NOMO-1 treated with DMSO at 0.1 percent for 48 hours (cell line): ENCODE data around the gene FCF1.

Source experiments
- DNase-seq: peaks from one replicate; lab custom pipeline; 2025; ENCODE audit not compliant: unreplicated experiment; lab: John Stamatoyannopoulos, UW

Gene FCF1

DNA sequence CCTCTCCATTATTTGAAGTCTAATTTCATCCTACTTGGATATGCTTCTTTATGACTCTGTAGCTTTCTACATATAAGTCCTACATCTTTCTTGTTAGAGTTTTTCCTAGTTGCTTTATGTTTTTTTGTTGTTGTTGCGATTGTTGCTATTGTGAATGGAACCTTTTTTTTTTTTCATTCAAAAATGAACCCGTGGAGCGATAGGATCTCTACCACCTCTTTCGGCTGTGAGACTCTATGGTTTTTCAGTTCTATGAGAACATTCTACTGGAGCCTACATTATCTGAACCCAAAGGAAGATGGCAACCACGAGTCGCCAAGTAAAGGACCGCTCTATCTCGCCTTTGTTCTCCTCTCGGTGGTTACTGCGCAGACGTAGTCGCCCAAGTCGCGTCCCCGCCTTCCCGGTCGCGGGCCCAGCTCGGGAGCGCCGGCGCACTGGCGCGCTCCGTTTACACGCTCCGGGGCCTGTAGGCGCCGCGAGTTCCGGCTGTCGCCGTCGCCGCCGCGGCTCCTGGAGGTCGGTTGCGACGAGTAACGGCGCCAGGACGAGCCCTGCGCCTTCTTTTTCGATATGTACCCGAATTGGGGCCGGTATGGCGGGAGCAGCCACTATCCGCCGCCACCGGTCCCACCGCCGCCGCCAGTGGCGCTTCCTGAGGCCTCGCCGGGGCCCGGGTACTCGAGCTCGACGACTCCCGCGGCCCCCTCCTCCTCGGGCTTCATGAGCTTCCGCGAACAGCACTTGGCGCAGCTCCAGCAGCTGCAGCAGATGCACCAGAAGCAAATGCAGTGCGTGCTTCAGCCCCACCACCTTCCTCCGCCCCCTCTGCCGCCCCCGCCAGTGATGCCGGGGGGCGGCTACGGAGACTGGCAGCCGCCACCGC lies 50.2 kb downstream of the FCF1 start, which contains the start of gene YLPM1:
YLPM1 (plus strand) TSS at position 400 of the 886 bp plus-strand sequence; CDS start at position 574, 174 bp downstream.
- peak; percentile 98 for DNase-seq

GRCh38 chr14:74763803-74764531 lies 51.0 kb downstream of the FCF1 start:
- DNase-seq = no peak

- no peak for DNase-seq
Observed at GRCh38 chr14:74765721-74766120, 52.8 kb downstream of the FCF1 start.

- no peak for DNase-seq
Observed at GRCh38 chr14:74771399-74771798, 58.5 kb downstream of the FCF1 start.

GRCh38 chr14:74784634-74785033 lies 71.7 kb downstream of the FCF1 start:
- no peak for DNase-seq

DNA sequence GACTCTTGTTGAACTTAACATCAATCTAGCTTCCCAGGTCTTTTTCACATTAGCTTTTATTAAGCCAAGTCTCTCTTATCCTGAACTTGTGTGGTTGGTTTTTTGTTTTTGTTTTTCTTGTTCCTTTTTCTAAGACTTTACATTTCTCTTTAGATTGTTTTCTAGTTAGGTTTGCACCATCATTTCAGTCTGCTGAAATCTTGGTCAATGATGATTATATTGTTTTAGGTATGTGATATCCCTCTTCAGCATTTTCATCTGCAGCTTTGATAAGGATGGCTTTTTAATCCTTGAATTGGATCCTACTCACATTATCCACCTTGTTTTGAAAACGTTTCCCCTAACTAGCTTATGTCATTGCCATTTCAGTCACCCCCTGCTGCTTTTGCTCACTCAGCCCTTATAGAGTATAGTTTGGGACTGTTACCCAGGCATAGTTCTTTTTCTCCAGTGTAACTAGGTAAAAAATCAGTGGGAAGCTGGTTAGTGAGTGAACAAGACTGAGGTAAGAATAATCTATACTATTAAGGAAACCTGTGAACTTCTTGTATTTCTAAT lies 72.2 kb downstream of the FCF1 start:
- DNase-seq = no peak

DNA sequence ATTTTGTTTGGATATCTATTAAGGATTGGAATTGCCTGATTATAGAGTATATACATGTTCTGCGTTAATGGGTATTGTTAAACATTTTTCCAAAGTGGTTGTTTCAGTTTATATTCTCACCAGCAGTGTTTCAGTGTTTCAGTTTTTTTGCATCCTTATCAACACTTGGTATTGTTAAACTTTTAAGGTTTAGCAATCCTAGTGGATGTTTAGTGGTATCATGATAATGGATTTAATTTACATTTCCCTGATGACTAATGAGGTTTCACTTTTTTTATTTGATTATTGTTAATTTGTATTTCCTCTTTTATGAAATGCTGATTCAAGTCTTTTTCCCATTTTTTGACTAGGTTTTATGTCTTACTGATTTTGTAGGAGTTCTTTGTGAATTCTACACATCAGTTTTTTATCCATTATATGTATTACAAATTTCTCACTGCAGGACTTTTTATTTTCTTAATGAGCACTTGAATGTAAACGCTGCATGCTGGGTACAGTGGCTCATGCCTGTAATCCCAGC lies 73.9 kb downstream of the FCF1 start:
- no peak for DNase-seq
